ENCODE results near the gene PLXNA4. TPM values are rescaled to one million over a fixed set of nuclear protein-coding genes. Genes with fewer than 3 reads are reported as not detected.
"Not testable (repeated sequence)": the region's sequence is repeated elsewhere in the genome, so short reads cannot be mapped to it uniquely, and the experiment has no call there.

The PLXNA4 gene
- total RNA-seq, 1 donor from 2014 or later = 2.1 TPM

- Histone ChIP-seq H3K9me3 (ENCODE audit: control insufficient read depth in 3 of 3, low read length in 3 of 3) (peaks cover 0 to 2% (median 0%) of the 10 kb centered on the region in 3 donors), H3K4me1 (ENCODE audit: control insufficient read depth in 3 of 3, insufficient read depth in 3 of 3, low read length in 3 of 3) (no peaks in the 10 kb centered on the region), H3K9ac (ENCODE audit: low read depth in 1 of 3, low read length in 3 of 3) (no peak overlapping the region), H3K4me3 (ENCODE audit: low read length in 3 of 3) (no peak overlapping the region), H3K27me3 (ENCODE audit: control insufficient read depth in 3 of 3, insufficient read depth in 3 of 3, low read length in 3 of 3) (no peaks in the 10 kb centered on the region), H3K27ac (ENCODE audit: low read depth, low read length) (no peak overlapping the region), H3K36me3 (ENCODE audit: control insufficient read depth in 3 of 3, insufficient read depth in 3 of 3, low read length in 3 of 3) (peaks cover 0 to 7% (median 3%) of the 10 kb centered on the region in 3 donors)
Observed at GRCh38 chr7:132181371-132181770, 394.9 kb downstream of the PLXNA4 start.

DNA sequence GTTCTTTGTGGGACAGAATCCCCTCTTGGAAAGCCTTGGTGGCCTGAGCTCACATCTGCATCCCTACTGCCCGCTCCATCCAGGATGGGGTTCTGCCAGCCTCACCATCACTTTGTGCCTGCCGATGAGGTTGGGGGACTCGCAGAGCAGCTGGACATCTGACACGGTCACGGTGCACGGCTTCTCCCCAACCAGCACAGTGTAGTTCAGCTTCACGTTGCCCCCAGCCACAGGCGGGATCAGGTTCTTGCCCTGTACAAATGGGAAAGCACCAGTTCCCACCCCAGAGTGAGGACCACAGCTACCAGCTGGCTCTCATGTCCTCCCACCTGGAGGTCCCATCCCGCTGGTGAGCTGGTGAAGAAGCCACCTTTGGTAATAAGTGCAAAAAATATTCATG, 395.8 kb downstream of the PLXNA4 start:
- H3K27me3 ChIP-seq (ENCODE audit: control insufficient read depth in 3 of 3, insufficient read depth in 3 of 3, low read length in 3 of 3) = no peaks in the 10 kb centered on the region
- H3K9me3 ChIP-seq (ENCODE audit: control insufficient read depth in 3 of 3, low read length in 3 of 3) = no peaks in the 10 kb centered on the region
- H3K4me3 ChIP-seq (ENCODE audit: low read length in 3 of 3) = no peak overlapping the region
- H3K4me1 ChIP-seq (ENCODE audit: control insufficient read depth in 3 of 3, insufficient read depth in 3 of 3, low read length in 3 of 3) = no peaks in the 10 kb centered on the region
- no peak overlapping the region for H3K27ac ChIP-seq (ENCODE audit: low read depth, low read length)
- H3K36me3 ChIP-seq (ENCODE audit: control insufficient read depth in 3 of 3, insufficient read depth in 3 of 3, low read length in 3 of 3) = peaks cover 0 to 9% (median 3%) of the 10 kb centered on the region in 3 donors
- no peak overlapping the region for H3K9ac ChIP-seq (ENCODE audit: low read depth in 1 of 3, low read length in 3 of 3)

GRCh38 chr7:132179681-132180080, 396.6 kb downstream of the PLXNA4 start:
- Histone ChIP-seq H3K36me3 (ENCODE audit: control insufficient read depth in 3 of 3, insufficient read depth in 3 of 3, low read length in 3 of 3) (peaks cover 0 to 9% (median 3%) of the 10 kb centered on the region in 3 donors), H3K4me1 (ENCODE audit: control insufficient read depth in 3 of 3, insufficient read depth in 3 of 3, low read length in 3 of 3) (no peaks in the 10 kb centered on the region), H3K27ac (ENCODE audit: low read depth, low read length) (no peak overlapping the region), H3K9me3 (ENCODE audit: control insufficient read depth in 3 of 3, low read length in 3 of 3) (no peaks in the 10 kb centered on the region), H3K4me3 (ENCODE audit: low read length in 3 of 3) (no peak overlapping the region), H3K9ac (ENCODE audit: low read depth in 1 of 3, low read length in 3 of 3) (no peak overlapping the region), H3K27me3 (ENCODE audit: control insufficient read depth in 3 of 3, insufficient read depth in 3 of 3, low read length in 3 of 3) (no peaks in the 10 kb centered on the region)

- peaks cover 0 to 9% (median 3%) of the 10 kb centered on the region in 3 donors for H3K36me3 ChIP-seq (ENCODE audit: control insufficient read depth in 3 of 3, insufficient read depth in 3 of 3, low read length in 3 of 3)
- no peak overlapping the region for H3K27ac ChIP-seq (ENCODE audit: low read depth, low read length)
- no peaks in the 10 kb centered on the region for H3K9me3 ChIP-seq (ENCODE audit: control insufficient read depth in 3 of 3, low read length in 3 of 3)
- no peak overlapping the region for H3K4me3 ChIP-seq (ENCODE audit: low read length in 3 of 3)
- no peaks in the 10 kb centered on the region for H3K27me3 ChIP-seq (ENCODE audit: control insufficient read depth in 3 of 3, insufficient read depth in 3 of 3, low read length in 3 of 3)
- no peaks in the 10 kb centered on the region for H3K4me1 ChIP-seq (ENCODE audit: control insufficient read depth in 3 of 3, insufficient read depth in 3 of 3, low read length in 3 of 3)
- H3K9ac ChIP-seq (ENCODE audit: low read depth in 1 of 3, low read length in 3 of 3) = no peak overlapping the region
Observed at GRCh38 chr7:132179080-132179430, 397.2 kb downstream of the PLXNA4 start.

DNA sequence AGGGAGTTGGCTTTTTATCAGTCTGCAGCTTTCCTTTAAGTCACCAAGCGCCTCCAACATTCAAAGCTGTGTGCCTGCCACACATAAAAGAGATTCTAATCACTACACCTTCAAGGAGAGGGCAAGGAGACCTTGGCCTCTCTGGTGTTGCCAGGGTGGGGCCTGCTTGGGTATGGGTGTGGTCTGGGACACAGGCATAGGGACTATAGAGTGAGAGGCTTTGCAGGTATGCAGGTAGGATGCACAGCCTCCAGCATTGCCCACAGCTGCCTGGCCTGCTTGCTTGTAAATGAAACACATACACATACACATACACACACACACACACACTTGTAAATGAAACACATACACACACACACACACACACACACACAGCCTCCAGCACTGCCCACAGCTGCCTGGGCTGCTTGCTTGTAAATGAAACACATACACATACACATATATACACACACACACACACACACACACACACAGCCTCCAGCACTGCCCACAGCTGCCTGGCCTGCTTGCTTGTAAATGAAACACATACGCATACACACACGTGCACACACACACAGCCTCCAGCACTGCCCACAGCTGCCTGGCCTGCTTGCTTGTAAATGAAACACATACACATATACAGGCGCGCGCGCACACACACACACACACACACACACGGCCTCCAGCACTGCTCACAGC, 397.7 kb downstream of the PLXNA4 start:
- not testable (repeated sequence) for H3K36me3 ChIP-seq (ENCODE audit: control insufficient read depth in 3 of 3, insufficient read depth in 3 of 3, low read length in 3 of 3); H3K4me1 ChIP-seq (ENCODE audit: control insufficient read depth in 3 of 3, insufficient read depth in 3 of 3, low read length in 3 of 3); H3K27ac ChIP-seq (ENCODE audit: low read depth, low read length); H3K27me3 ChIP-seq (ENCODE audit: control insufficient read depth in 3 of 3, insufficient read depth in 3 of 3, low read length in 3 of 3); H3K9me3 ChIP-seq (ENCODE audit: control insufficient read depth in 3 of 3, low read length in 3 of 3); H3K4me3 ChIP-seq (ENCODE audit: low read length in 3 of 3); H3K9ac ChIP-seq (ENCODE audit: low read depth in 1 of 3, low read length in 3 of 3)

GRCh38 chr7:132177708-132178401, 398.4 kb downstream of the PLXNA4 start:
- Histone ChIP-seq H3K9ac (ENCODE audit: low read depth in 1 of 3, low read length in 3 of 3) (no peak overlapping the region), H3K4me1 (ENCODE audit: control insufficient read depth in 3 of 3, insufficient read depth in 3 of 3, low read length in 3 of 3) (no peaks in the 10 kb centered on the region), H3K9me3 (ENCODE audit: control insufficient read depth in 3 of 3, low read length in 3 of 3) (no peaks in the 10 kb centered on the region), H3K36me3 (ENCODE audit: control insufficient read depth in 3 of 3, insufficient read depth in 3 of 3, low read length in 3 of 3) (peaks cover 0 to 9% (median 3%) of the 10 kb centered on the region in 3 donors), H3K27ac (ENCODE audit: low read depth, low read length) (no peak overlapping the region), H3K4me3 (ENCODE audit: low read length in 3 of 3) (no peak overlapping the region), H3K27me3 (ENCODE audit: control insufficient read depth in 3 of 3, insufficient read depth in 3 of 3, low read length in 3 of 3) (no peaks in the 10 kb centered on the region)

DNA sequence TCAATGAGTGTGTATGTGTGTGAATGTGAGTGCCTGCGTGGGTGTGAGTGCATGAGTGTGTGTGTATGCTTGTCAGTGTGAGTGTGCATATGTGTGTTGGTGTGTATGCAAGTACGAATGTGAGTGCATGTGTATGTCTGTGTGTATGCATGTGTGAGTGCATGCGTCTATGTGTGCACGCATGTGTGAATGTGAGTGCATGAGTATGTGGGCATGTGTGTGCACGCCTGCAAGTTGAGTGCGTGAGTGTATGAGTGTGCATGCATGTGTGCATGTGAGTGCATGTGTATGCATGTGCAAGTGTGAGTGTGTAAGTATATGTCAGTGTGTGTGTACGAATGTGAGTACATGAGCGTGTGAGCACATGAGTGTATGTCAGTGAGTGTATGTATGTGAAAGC, 399.6 kb downstream of the PLXNA4 start:
- Histone ChIP-seq H3K4me3 (ENCODE audit: low read length in 3 of 3) (no peak overlapping the region), H3K36me3 (ENCODE audit: control insufficient read depth in 3 of 3, insufficient read depth in 3 of 3, low read length in 3 of 3) (peaks cover 0 to 9% (median 3%) of the 10 kb centered on the region in 3 donors), H3K27ac (ENCODE audit: low read depth, low read length) (no peak overlapping the region), H3K9me3 (ENCODE audit: control insufficient read depth in 3 of 3, low read length in 3 of 3) (no peaks in the 10 kb centered on the region), H3K4me1 (ENCODE audit: control insufficient read depth in 3 of 3, insufficient read depth in 3 of 3, low read length in 3 of 3) (peaks cover 0 to 3% (median under 1%) of the 10 kb centered on the region in 3 donors), H3K9ac (ENCODE audit: low read depth in 1 of 3, low read length in 3 of 3) (no peak overlapping the region), H3K27me3 (ENCODE audit: control insufficient read depth in 3 of 3, insufficient read depth in 3 of 3, low read length in 3 of 3) (no peaks in the 10 kb centered on the region)

- H3K27me3 ChIP-seq (ENCODE audit: control insufficient read depth in 3 of 3, insufficient read depth in 3 of 3, low read length in 3 of 3) = no peaks in the 10 kb centered on the region
- H3K27ac ChIP-seq (ENCODE audit: low read depth, low read length) = no peak overlapping the region
- no peaks in the 10 kb centered on the region for H3K36me3 ChIP-seq (ENCODE audit: control insufficient read depth in 3 of 3, insufficient read depth in 3 of 3, low read length in 3 of 3)
- peaks cover 0 to 12% (median 10%) of the 10 kb centered on the region in 3 donors for H3K4me1 ChIP-seq (ENCODE audit: control insufficient read depth in 3 of 3, insufficient read depth in 3 of 3, low read length in 3 of 3)
- no peak overlapping the region for H3K9ac ChIP-seq (ENCODE audit: low read depth in 1 of 3, low read length in 3 of 3)
- no peak overlapping the region for H3K4me3 ChIP-seq (ENCODE audit: low read length in 3 of 3)
- H3K9me3 ChIP-seq (ENCODE audit: control insufficient read depth in 3 of 3, low read length in 3 of 3) = no peaks in the 10 kb centered on the region
Observed at GRCh38 chr7:132171130-132171576, 405.1 kb downstream of the PLXNA4 start.

GRCh38 chr7:132169730-132170129, 406.5 kb downstream of the PLXNA4 start:
- Histone ChIP-seq H3K4me3 (ENCODE audit: low read length in 3 of 3) (no peak overlapping the region), H3K27ac (ENCODE audit: low read depth, low read length) (no peak overlapping the region), H3K4me1 (ENCODE audit: control insufficient read depth in 3 of 3, insufficient read depth in 3 of 3, low read length in 3 of 3) (peaks cover 0 to 12% (median 10%) of the 10 kb centered on the region in 3 donors), H3K36me3 (ENCODE audit: control insufficient read depth in 3 of 3, insufficient read depth in 3 of 3, low read length in 3 of 3) (no peaks in the 10 kb centered on the region), H3K9me3 (ENCODE audit: control insufficient read depth in 3 of 3, low read length in 3 of 3) (no peaks in the 10 kb centered on the region), H3K27me3 (ENCODE audit: control insufficient read depth in 3 of 3, insufficient read depth in 3 of 3, low read length in 3 of 3) (no peaks in the 10 kb centered on the region), H3K9ac (ENCODE audit: low read depth in 1 of 3, low read length in 3 of 3) (no peak overlapping the region)

- H3K9me3 ChIP-seq (ENCODE audit: control insufficient read depth in 3 of 3, low read length in 3 of 3) = no peaks in the 10 kb centered on the region
- no peak overlapping the region for H3K27ac ChIP-seq (ENCODE audit: low read depth, low read length)
- no peak overlapping the region for H3K4me3 ChIP-seq (ENCODE audit: low read length in 3 of 3)
- H3K36me3 ChIP-seq (ENCODE audit: control insufficient read depth in 3 of 3, insufficient read depth in 3 of 3, low read length in 3 of 3) = no peaks in the 10 kb centered on the region
- H3K27me3 ChIP-seq (ENCODE audit: control insufficient read depth in 3 of 3, insufficient read depth in 3 of 3, low read length in 3 of 3) = no peaks in the 10 kb centered on the region
- peaks cover 0 to 12% (median 10%) of the 10 kb centered on the region in 3 donors for H3K4me1 ChIP-seq (ENCODE audit: control insufficient read depth in 3 of 3, insufficient read depth in 3 of 3, low read length in 3 of 3)
- H3K9ac ChIP-seq (ENCODE audit: low read depth in 1 of 3, low read length in 3 of 3) = no peak overlapping the region
Observed at GRCh38 chr7:132168239-132168638, 408.0 kb downstream of the PLXNA4 start.

Data from skeletal muscle tissue (tissue), 4 donors.